GM19240 (cell line): ENCODE results near the gene GUCY1A1.
A peak's percentile ranks its signal among the peaks of the same experiment; 100 is the strongest.

Experiments used
- DNase-seq: peaks from one replicate; pipeline ENCODE4 v3.0.0; 2011; ENCODE audit warnings: low spot score; ENCODE audit not compliant: insufficient read length

Gene GUCY1A1

DNA sequence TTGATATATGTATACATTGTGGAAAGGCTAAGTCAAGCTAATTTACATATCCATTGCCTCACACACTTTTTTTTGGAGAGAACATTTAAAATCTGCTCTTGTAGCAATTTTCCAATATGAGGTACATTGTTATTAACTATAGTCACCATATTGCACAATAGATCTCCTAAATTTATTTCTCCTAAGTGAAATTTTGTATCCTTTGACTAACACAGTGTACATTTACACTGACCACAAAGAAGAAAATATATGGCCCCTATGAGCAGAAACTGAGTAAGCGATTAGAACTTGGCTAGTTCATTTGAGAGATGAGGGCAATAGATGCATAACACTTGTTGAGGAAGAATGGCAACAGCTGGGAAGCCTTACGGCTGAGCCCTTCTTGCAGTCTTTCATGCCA, 71.9 kb downstream of the GUCY1A1 start:
- DNase-seq, result no peak

DNA sequence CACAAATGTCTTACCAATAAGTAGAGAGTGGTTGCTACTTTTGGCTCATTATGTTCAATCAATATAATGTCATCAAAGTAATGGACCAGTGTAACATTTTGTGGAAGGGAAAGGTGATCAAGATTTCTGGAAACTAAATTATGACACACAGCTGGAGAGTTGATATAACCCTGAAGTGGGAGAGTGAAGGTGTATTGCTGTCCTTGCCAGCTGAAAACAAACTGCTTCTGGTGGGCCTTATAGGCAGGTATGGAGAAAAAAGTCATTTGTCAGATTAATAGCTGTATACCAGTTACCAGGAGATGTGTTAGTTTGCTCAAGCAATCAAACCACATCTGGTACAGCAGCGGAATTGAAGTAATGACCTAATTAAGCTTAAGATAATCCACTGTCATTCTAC, 74.9 kb downstream of the GUCY1A1 start:
- no peak for DNase-seq

DNA sequence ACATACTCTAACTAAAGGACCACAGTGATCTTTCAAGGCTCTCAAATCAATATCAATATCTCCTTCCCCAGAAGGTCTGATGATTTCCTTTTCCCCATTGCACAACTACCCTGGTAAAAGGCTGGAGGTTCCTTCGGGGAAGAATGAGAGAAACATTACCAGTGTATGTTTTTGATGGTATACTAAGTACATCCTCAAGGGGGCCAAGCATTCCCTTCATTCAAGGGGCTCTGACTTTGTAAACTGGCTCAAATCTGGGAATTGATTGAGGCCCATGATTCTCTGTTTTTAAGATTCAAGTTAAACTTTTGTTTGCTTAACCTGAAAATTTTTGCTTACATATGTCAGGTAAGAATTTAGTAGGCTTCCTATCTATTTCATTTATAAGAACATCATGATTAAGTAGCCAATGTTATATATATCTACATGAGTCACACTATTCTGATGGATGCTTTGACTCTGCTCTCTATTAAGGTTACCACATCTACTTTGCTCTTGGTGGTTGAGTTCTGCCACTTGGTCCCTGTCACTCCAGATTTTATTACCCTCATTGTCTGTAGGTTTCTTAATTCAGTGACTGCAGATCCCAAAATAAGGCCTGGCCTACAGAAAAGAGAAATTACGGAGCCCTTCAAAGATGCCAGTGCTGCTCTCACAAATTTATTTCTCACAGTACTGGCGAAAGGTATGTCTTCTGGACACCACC, 75.8 kb downstream of the GUCY1A1 start:
- no peak for DNase-seq

DNA sequence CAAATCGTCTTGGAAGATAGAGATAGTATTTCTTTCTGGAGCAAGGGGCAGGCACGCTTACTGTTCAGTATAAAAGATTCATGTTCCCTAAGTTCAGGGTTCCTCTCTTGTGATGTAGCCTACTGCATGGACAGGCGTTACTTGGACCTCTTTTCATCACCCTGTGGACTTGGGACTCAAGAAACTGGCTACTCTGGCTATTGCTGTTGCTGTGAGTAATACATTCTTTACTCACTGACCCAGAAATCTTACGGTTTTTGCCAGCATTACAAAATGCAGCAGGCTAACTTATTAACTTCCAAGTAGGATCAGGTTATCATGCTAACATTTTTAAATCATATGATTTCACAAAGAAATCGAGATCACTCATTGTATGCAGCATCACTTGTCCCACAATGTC, 79.3 kb downstream of the GUCY1A1 start:
- DNase-seq, result no peak

DNA sequence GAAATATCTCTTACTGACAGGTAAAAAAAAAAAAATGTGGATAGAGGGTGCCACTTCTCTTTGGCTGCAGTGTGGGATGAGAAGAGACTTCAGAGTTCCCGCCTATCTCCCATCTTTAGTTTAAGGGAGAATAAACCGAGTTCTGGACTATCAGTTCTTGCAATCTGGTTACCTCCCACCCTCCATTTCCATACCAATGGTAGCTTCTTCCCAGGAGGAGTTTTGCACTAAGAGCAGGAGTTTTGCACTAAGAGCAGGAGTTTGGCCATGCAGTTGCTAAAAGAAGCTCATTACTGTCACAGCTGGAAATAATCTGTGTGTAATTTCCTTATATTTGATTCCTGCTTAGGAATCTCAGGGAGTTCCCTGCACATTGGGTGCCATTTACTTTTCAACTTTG, 81.4 kb downstream of the GUCY1A1 start:
- no peak for DNase-seq

DNA sequence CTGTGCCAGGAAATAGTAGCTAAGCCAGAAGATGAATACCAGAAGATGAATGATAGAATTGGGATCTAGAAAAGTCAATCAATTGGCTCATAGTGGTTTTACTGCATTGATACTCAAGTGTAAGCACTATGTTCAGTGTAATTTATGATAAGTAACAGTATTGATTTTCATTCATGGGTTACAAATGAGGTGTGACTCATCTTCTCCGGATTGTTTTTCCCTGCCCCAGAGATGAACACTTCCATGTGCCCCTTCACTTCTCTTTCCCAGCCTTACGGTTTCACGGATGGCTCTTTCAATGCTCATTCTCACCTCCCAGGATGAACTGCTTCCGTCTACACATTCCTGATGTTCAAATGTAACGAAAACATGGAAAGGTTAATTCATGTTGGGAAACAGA, 82.4 kb downstream of the GUCY1A1 start:
- DNase-seq, result no peak

DNA sequence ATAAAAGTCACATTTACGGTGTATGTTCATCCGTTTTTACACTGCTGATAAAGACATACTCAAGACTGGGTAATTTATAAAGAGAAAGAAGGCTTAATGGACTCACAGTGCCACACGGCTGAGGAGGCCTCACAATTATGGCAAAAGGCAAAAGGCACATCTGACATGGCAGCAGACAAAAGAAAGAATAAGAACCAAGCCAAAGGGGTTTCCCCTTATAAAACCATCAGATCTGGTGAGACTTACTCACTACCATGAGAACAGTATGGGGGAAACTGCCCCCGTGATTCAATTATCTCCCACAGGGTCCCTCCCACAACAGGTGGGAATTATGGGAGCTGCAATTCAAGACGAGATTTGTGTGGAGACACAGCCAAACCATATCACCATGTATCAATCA, 84.9 kb downstream of the GUCY1A1 start:
- no peak for DNase-seq

DNA sequence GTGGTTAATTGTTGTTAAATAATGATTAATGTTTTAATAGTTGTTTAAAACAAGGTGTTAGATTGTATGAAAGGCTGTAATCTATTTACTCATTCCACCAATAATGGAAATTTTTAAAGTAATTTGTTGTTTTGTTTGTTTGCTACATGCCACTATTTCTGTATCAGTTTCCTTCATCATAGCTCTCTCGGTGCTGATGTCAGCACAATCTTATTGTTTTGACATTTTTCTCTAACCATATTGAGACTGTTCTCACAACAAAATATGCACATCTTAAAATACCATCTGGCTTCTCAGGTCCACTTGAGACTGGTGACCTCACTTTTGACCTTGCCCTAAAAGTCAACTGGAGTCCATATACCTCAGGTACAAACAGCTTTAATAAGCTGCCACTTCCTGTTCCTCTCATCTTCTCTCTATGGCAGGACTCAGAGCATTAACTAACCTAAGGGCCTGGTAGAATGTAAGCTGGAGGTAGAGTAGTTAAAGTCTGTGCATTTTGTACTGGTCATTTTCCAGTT, 91.2 kb downstream of the GUCY1A1 start:
- no peak for DNase-seq

DNA sequence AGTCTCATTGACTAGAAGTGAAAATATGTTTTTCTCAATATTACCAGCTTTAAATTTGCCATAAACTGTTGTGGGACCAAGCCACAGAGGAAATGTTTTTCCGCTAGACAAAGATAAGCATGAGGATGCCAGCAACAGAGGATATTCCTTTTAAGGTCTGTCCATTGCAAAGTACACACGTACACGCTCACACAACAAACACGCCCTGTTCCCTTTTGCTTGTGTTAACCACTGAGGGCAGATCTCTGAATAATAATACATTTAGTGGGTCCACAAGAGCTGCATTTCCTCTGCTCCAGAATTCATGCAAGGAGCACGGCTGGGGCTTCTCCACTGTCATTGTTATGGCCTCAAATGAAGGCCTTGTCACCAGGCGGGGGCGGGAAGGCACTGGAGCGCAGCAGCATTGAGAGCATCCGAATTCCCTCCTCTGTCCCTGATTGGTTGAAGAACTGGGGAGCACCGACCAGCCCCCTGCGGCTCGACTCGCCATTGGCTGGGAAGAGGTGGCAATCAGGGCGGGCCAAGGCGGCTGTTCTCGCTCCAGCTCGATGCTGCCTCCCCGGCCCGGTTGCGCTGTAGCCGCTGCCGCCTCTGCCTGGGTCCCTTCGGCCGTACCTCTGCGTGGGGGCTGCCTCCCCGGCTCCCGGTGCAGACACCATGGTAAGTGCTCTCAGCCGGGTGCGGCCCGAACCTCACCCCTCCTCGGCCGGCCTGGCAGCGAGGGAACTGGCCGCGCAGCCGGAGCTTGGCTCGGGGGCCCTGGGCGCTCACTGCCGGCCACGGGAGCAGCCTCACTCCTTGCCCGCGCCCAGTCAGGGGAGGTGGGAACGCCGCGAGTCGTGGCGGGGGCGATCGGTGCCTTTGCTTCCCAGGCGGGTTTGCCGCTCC, 92.1 kb downstream of the GUCY1A1 start, which contains the start of gene GUCY1B1:
TSS of gene GUCY1B1 (plus strand) at position 541 of the 891 bp plus-strand sequence. CDS start at position 661, 120 bp downstream.
- peak; percentile 45 for DNase-seq

DNA sequence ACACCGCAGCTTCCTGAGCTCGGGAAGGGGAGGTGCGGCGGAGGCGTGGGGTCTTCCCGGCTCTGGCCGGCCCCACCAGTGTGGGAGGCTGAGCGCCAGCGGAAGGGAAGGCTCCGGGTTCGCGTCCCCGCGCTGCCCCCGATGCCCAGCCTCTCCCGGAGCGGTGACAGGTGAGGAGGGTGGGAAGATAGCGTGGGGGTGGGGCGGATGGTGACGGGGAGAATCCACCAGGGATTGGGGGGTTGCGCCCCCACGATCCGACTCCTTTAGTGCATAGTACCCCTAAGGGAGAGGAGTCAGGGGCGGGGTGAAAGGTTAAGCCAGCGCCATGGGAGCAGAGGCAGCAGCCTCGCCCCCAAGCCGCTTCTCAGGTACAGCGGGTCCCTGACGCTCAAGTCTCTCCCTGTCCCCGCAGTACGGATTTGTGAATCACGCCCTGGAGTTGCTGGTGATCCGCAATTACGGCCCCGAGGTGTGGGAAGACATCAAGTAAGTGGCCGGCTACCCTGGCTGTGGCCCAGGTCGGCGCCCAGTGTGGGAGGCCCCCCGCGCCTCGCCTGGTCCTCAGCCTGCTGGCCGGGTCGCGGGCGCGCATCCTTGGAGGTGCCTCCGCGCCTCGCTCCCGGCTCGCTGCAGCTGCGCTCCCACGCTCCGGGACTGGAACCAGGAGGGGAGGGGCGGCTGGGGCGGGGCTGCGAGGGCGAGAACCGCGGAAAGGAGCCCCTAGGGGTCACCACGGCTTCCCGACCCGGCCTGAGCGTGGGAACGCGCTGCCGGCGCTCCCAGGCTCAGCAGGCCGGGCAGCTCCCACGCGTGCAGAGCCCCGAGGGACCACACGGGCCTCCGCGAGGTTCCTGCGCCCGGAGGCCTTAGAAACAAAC, 93.0 kb downstream of the GUCY1A1 start:
- no peak for DNase-seq

DNA sequence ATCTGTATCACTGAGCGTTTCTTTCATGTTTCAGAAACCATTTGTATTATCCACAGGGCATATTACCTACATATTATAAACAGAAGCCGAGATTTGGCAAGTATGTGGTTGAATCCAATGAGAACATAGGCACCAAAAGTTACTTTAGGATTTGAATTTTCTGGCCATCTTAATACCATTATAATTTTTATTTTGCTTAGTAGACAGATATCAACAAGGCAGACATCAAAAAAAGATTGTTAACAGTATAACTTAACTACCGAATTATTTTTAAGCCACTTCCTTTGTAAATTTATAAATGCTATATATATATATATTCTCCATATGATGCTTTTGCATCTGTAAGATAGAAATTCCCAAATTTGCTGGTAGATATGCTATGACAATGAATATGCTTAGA, 94.4 kb downstream of the GUCY1A1 start:
- DNase-seq, result no peak

DNA sequence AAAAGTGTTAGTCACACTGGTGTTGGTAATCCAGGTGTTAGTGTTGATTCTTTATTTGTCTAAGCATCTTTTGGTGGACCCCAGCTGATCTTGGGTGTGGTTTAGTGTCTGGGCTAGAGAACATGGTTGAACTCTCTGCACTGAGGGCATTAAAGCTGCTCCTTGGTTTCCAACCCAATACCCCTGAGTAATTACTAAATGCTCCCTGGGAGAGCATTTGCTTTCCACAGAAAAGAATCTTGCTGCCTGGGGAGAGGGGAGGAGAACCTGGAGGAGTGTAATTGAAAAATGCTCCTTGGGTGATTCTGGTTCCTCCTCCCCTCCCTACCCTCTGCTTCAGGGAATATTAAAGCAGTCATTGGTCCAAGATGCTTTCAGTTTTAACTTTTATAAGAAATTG, 95.3 kb downstream of the GUCY1A1 start:
- DNase-seq, result no peak

DNA sequence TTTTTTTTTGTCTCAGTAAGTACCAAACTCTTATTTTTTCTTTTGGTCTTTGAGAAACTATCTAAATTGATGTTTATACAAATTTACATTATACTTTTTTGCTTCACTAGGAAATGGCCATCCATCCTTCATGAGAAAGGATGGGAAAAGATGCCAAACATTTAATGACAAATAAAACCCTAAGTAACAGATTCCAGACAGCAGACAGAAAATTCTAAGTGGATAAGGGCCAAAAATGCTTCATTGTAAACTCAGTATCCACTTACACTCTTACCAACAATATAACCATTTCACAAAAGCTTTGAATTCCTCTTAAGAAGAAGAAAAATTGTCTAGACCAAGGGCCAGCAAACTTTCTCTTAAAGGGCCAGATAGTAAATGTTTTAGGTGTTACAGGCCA, 95.7 kb downstream of the GUCY1A1 start:
- DNase-seq, result no peak

DNA sequence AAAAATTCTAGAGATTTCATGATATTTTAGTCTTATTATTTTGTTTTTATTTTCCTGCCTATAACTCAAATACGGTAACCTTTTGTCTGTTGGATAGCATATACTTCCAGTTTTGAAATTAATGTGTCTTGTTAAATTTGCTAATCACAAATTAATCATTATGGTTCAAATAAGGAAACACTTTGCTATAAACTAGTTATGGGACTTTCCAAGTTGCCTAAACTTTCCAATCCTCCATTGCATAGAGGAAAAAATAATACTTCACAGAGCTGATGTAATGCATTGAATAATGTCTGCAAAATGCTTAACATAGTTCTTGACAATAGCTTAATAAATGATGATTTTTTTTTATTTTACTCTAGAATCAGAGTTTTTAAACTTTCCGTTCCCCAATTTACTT, 96.9 kb downstream of the GUCY1A1 start:
- no peak for DNase-seq

DNA sequence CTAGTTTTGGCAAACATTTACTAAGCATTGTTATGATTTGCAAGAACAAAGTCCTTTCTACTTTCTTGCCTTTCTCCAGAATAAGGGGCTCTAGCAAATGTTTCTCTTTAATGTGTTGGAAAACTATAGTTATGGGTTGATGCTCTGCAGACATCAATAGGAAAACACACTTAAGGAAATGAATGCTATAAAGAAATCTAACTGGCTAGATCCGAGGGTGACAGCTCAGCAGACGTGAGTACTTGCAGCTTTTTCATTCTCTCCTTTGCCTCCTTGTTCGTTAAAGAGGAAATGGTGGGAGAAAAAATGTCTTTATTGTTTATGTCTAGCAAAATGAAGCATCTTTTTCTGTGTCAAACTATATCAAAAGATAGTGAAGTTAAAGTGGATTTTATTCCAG, 98.5 kb downstream of the GUCY1A1 start:
- DNase-seq, result no peak

DNA sequence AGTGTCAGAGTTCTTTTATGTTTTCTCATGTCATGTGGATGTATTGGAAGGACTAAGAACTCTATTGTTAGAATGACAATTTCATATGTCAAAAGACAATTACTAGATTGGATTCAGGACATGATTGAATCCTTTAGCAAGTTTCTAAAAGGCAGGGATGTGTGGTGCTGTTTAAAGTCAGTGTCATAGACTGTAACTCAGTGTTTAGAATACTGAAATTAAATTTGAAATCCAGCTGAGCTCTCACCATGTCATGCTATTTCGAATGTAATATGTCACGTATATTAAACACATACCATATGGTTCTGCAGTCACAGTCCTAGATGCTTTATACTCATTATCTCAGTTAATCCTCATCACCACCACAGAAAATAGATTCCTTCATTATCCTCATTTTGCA, 100.0 kb downstream of the GUCY1A1 start:
- DNase-seq, result no peak

DNA sequence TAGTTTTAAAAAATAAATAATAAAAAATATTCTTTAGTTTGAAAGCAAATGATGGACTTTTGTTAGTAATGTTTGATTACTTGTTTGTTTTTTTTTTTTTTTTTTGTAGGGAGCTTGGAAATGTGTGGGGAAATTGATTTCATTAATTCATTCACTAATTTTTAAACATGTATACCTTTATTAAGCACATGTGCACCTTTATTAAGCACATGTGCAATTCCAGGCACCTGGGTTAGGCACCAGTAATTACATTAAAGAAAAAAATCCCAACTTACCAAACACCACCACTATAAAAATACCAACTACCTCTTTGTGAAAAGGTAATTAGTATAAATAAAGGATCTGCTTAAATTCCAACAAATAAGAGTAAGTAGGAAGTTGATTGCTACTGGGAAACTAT, 101.7 kb downstream of the GUCY1A1 start:
- DNase-seq, result no peak

DNA sequence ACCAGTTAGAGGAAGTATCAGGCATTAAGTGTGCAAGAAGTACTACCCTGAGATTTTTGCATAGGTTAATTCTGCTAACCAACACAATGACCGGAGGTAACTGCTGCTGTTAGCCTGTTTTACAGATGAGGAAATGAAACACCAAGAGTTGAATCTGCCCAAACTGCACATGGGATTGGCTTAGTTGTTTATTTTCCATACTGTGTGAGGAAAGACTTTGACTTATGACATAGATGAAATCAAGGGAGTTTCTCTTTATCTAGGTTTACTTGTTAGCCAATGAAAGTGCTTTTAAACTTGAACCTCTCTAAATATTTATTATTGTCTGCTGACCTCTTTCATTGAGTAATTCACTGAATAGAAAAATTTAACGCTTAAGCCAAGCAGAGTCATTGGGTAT, 102.4 kb downstream of the GUCY1A1 start:
- no peak for DNase-seq

DNA sequence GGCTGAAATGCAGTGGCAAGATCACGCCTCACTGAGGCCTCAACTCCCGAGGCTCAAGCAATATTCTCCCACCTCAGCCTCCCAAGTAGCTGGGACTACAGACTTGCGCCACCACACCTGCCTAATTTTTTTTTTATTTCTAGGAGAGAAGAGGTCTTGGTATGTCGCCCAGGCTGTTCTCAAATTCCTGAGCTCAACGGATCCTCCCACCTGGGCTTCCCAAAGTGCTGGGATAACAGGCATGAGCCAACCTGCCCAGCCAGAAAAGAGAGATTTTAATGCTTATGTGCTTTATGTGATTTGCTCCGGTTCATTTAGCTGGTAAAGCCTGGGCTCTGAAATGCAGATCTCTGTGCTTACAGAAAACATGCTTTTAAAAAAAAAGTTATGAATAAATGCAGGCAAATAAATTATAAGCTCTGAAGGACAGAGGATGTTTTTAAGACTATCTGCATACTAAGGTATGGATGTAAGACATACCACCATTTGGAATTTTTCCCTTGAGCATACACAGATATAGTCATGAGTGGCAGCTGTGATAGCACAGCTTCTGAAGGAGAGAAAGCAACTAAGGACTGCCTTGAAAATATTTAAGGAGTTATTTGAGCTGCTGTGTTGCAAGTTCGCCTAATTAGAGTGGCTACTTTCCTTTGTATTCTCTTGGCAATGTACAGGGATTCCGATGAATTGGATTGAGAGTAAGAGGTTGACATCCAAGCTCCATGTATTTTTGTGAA, 106.0 kb downstream of the GUCY1A1 start:
- no peak for DNase-seq

DNA sequence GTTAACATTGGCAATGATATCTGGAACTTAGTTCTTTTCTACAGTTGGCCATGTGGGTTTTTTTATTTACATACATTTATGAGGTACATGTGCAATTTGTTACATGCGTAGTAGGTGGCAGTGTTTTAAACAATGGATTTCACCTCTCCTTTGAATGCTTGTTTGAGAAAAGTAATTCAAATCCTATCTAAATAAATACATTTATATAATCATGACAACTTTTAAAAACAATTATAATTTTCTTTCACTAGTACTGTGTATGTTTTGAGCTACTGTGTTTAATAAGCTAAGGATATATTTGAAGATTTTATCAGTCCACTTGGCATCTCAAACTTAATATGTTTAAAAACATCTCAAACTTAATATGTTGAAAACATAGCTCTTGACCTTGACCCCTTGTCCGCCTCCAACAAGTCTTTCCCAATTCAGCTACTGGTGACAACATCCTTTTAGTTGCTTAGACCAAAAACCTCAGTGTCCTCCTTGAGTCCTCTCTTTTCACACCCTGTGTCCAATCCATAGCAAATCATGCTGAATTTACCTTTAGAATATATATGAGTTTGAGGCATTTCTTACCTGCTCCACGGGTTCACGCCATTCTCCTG, 106.7 kb downstream of the GUCY1A1 start:
- no peak for DNase-seq
